Central memory CD8-positive, alpha-beta T cell (primary cell): Measurements from ENCODE around the gene SEMA4D.

ENCODE experiments used
- ATAC-seq: fragments of 150-1000 bp; cut with Tn5 transposase; replicated peaks from 2 replicates; pipeline ENCODE4 v1.10.0; 2022; ENCODE audit warnings: mild to moderate bottlenecking, moderate FRiP score, moderate number of reproducible peaks; ENCODE audit not compliant: poor library complexity, severe bottlenecking; ENCODE audit errors: extremely low read depth
- DNase-seq, 2 donors: peaks; one replicate each; pipeline ENCODE4 v3.0.0; 2021; ENCODE audit warnings: low spot score in 2 of 2
- H3K27ac Mint-ChIP-seq: one replicate; pipeline ENCODE4 v1.8.0; 2022; ENCODE audit warnings: low read depth, mild to moderate bottlenecking, moderate library complexity, mixed read lengths
- H3K27me3 Mint-ChIP-seq: one replicate; pipeline ENCODE4 v1.8.0; 2022; ENCODE audit warnings: mixed read lengths
- H3K36me3 Mint-ChIP-seq: one replicate; pipeline ENCODE4 v1.8.0; 2022; ENCODE audit warnings: mild to moderate bottlenecking, moderate library complexity, mixed read lengths; ENCODE audit not compliant: insufficient read depth
- H3K4me1 Mint-ChIP-seq: one replicate; pipeline ENCODE4 v1.8.0; 2022; ENCODE audit warnings: mixed read lengths
- H3K4me3 Mint-ChIP-seq: one replicate; pipeline ENCODE4 v1.8.0; 2022; ENCODE audit warnings: mild to moderate bottlenecking, moderate library complexity, mixed read lengths
- H3K9me3 Mint-ChIP-seq: one replicate; pipeline ENCODE4 v1.8.0; 2022; ENCODE audit warnings: mixed read lengths

Gene SEMA4D

GRCh38 chr9:89420397-89421178 is 77.3 kb downstream of the SEMA4D start:
- Mint-ChIP-seq H3K4me3 (peak overlapping the region; percentile 74), H3K27ac (peak overlapping the region; percentile 80), H3K9me3 (no peaks in the 10 kb centered on the region), H3K27me3 (no peaks in the 10 kb centered on the region), H3K36me3 (peaks cover 29% of the 10 kb centered on the region), H3K4me1 (peaks cover 92% of the 10 kb centered on the region)
- no peak for ATAC-seq
- no peak for DNase-seq

- H3K4me3 Mint-ChIP-seq: peak overlapping the region; percentile 74
- peaks cover 32% of the 10 kb centered on the region for H3K36me3 Mint-ChIP-seq
- H3K27me3 Mint-ChIP-seq: no peaks in the 10 kb centered on the region
These were observed 77.9 kb downstream of the SEMA4D start for GRCh38 chr9:89419978-89420394.

GRCh38 chr9:89418882-89419640 is 78.9 kb downstream of the SEMA4D start:
- ATAC-seq (peak; percentile 85), DNase-seq (peak; percentile 42 to 67)
- Mint-ChIP-seq H3K27me3 (no peaks in the 10 kb centered on the region), H3K27ac (peak overlapping the region; percentile 80), H3K4me3 (peak overlapping the region; percentile 74), H3K9me3 (no peaks in the 10 kb centered on the region), H3K4me1 (peaks cover 77% of the 10 kb centered on the region), H3K36me3 (peaks cover 35% of the 10 kb centered on the region)

More at GRCh38 chr9:89419978-89420394, 77.9 kb downstream of the SEMA4D start:
- ATAC-seq (peak; percentile 52), DNase-seq (no peak)
- H3K27ac Mint-ChIP-seq: peak overlapping the region; percentile 80
- no peaks in the 10 kb centered on the region for H3K9me3 Mint-ChIP-seq
- peaks cover 86% of the 10 kb centered on the region for H3K4me1 Mint-ChIP-seq

GRCh38 chr9:89418474-89418845 is 79.5 kb downstream of the SEMA4D start:
- H3K9me3 Mint-ChIP-seq: no peaks in the 10 kb centered on the region
- H3K27ac Mint-ChIP-seq: peak overlapping the region; percentile 80
- H3K4me1 Mint-ChIP-seq: peaks cover 71% of the 10 kb centered on the region
- peaks cover 35% of the 10 kb centered on the region for H3K36me3 Mint-ChIP-seq
- no peaks in the 10 kb centered on the region for H3K27me3 Mint-ChIP-seq
- peak overlapping the region; percentile 74 for H3K4me3 Mint-ChIP-seq
- ATAC-seq: no peak
- no peak for DNase-seq

GRCh38 chr9:89417832-89418473 is 80.0 kb downstream of the SEMA4D start:
- Mint-ChIP-seq H3K4me3 (peak overlapping the region; percentile 74), H3K27me3 (no peaks in the 10 kb centered on the region), H3K4me1 (peaks cover 67% of the 10 kb centered on the region), H3K36me3 (peaks cover 35% of the 10 kb centered on the region), H3K9me3 (no peaks in the 10 kb centered on the region), H3K27ac (peak overlapping the region; percentile 80)
- ATAC-seq (no peak), DNase-seq (no peak)

- no peaks in the 10 kb centered on the region for H3K27me3 Mint-ChIP-seq
- ATAC-seq: no peak
- H3K4me1 Mint-ChIP-seq: peaks cover 67% of the 10 kb centered on the region
- H3K4me3 Mint-ChIP-seq: no peak overlapping the region
- H3K9me3 Mint-ChIP-seq: no peaks in the 10 kb centered on the region
- no peak overlapping the region for H3K27ac Mint-ChIP-seq
- H3K36me3 Mint-ChIP-seq: peaks cover 40% of the 10 kb centered on the region
- no peak for DNase-seq
These were observed 83.1 kb downstream of the SEMA4D start for GRCh38 chr9:89414670-89415324.

GRCh38 chr9:89413963-89414638 is 83.8 kb downstream of the SEMA4D start:
- Mint-ChIP-seq H3K9me3 (no peaks in the 10 kb centered on the region), H3K36me3 (peaks cover 39% of the 10 kb centered on the region), H3K27ac (no peak overlapping the region), H3K4me1 (peaks cover 69% of the 10 kb centered on the region), H3K4me3 (no peak overlapping the region), H3K27me3 (no peaks in the 10 kb centered on the region)
- ATAC-seq (no peak), DNase-seq (no peak)

- Mint-ChIP-seq H3K4me1 (peaks cover 69% of the 10 kb centered on the region), H3K9me3 (no peaks in the 10 kb centered on the region), H3K36me3 (peaks cover 40% of the 10 kb centered on the region), H3K4me3 (no peak overlapping the region), H3K27ac (no peak overlapping the region), H3K27me3 (no peaks in the 10 kb centered on the region)
- ATAC-seq: no peak
- DNase-seq: no peak
These were observed 85.0 kb downstream of the SEMA4D start for GRCh38 chr9:89412951-89413350.

GRCh38 chr9:89412541-89412940 is 85.4 kb downstream of the SEMA4D start:
- H3K9me3 Mint-ChIP-seq: peaks cover 3% of the 10 kb centered on the region
- H3K4me3 Mint-ChIP-seq: no peak overlapping the region
- peaks cover 69% of the 10 kb centered on the region for H3K4me1 Mint-ChIP-seq
- H3K27me3 Mint-ChIP-seq: no peaks in the 10 kb centered on the region
- peaks cover 36% of the 10 kb centered on the region for H3K36me3 Mint-ChIP-seq
- ATAC-seq (no peak), DNase-seq (no peak)
- H3K27ac Mint-ChIP-seq: no peak overlapping the region

- Mint-ChIP-seq H3K4me1 (peaks cover 69% of the 10 kb centered on the region), H3K4me3 (no peak overlapping the region), H3K36me3 (peaks cover 37% of the 10 kb centered on the region), H3K27me3 (no peaks in the 10 kb centered on the region), H3K27ac (peak overlapping the region; percentile 90), H3K9me3 (peaks cover 5% of the 10 kb centered on the region)
- DNase-seq: no peak
- ATAC-seq: no peak
These were observed 86.2 kb downstream of the SEMA4D start for GRCh38 chr9:89411759-89412158.

- H3K9me3 Mint-ChIP-seq: peaks cover 5% of the 10 kb centered on the region
- H3K36me3 Mint-ChIP-seq: peaks cover 39% of the 10 kb centered on the region
- H3K4me1 Mint-ChIP-seq: peaks cover 69% of the 10 kb centered on the region
- no peaks in the 10 kb centered on the region for H3K27me3 Mint-ChIP-seq
- ATAC-seq: no peak
- peak overlapping the region; percentile 90 for H3K27ac Mint-ChIP-seq
- H3K4me3 Mint-ChIP-seq: peak overlapping the region; percentile 65
- DNase-seq: no peak
These were observed 87.1 kb downstream of the SEMA4D start for GRCh38 chr9:89410641-89411350.
